GM19351 (cell line): ENCODE results near the gene DEFB131B.
"Not testable (repeated sequence)": the region's sequence is repeated elsewhere in the genome, so short reads cannot be mapped to it uniquely, and the experiment has no call there.

Experiments used
- ATAC-seq: cut with Tn5 transposase; IDR thresholded peaks from one replicate; pipeline ENCODE4 v1.9.1; 2021; ENCODE audit warnings: mild to moderate bottlenecking, moderate library complexity; ENCODE audit not compliant: unreplicated experiment

DEFB131B gene

GRCh38 chr11:71878059-71878458, at the start of gene DEFB131B:
Gene DEFB131B (plus strand): TSS chr11:71878453. CDS start chr11:71878453, 0 bp downstream.
- not testable (repeated sequence) for ATAC-seq

GRCh38 chr11:71829247-71829646, 49.0 kb upstream of the DEFB131B start:
- ATAC-seq: not testable (repeated sequence)

GRCh38 chr11:71829686-71830085, 48.6 kb upstream of the DEFB131B start:
- ATAC-seq: not testable (repeated sequence)

- ATAC-seq: not testable (repeated sequence)
Measured at GRCh38 chr11:71832811-71833210, 45.4 kb upstream of the DEFB131B start, which contains the start of gene DEFB108B. Gene DEFB108B (plus strand): TSS chr11:71833200. CDS start chr11:71833200, 0 bp downstream.

GRCh38 chr11:71842720-71843119, 35.5 kb upstream of the DEFB131B start:
- ATAC-seq: not testable (repeated sequence)

GRCh38 chr11:71843355-71843754, 34.9 kb upstream of the DEFB131B start:
- ATAC-seq: not testable (repeated sequence)

- no peak for ATAC-seq
Measured at GRCh38 chr11:71843858-71844257, 34.4 kb upstream of the DEFB131B start.

- not testable (repeated sequence) for ATAC-seq
Measured at GRCh38 chr11:71853895-71854294, 24.4 kb upstream of the DEFB131B start.

GRCh38 chr11:71855880-71856279, 22.4 kb upstream of the DEFB131B start:
- ATAC-seq: not testable (repeated sequence)

- not testable (repeated sequence) for ATAC-seq
Measured at GRCh38 chr11:71860835-71861234, 17.4 kb upstream of the DEFB131B start.

GRCh38 chr11:71863978-71864627, 14.2 kb upstream of the DEFB131B start:
- ATAC-seq: not testable (repeated sequence)

- not testable (repeated sequence) for ATAC-seq
Measured at GRCh38 chr11:71867209-71867608, 11.0 kb upstream of the DEFB131B start.

GRCh38 chr11:71869931-71870330, 8.3 kb upstream of the DEFB131B start:
- not testable (repeated sequence) for ATAC-seq

- not testable (repeated sequence) for ATAC-seq
Measured at GRCh38 chr11:71870661-71871060, 7.6 kb upstream of the DEFB131B start.

- ATAC-seq: not testable (repeated sequence)
Measured at GRCh38 chr11:71876262-71876661, 2.0 kb upstream of the DEFB131B start.

- ATAC-seq: not testable (repeated sequence)
Measured at GRCh38 chr11:71885806-71886205, 7.6 kb downstream of the DEFB131B start.

- ATAC-seq: not testable (repeated sequence)
Measured at GRCh38 chr11:71888335-71889010, 10.2 kb downstream of the DEFB131B start.

GRCh38 chr11:71889181-71889872, 11.1 kb downstream of the DEFB131B start:
- ATAC-seq: not testable (repeated sequence)

- ATAC-seq: no peak
Measured at GRCh38 chr11:71895961-71896360, 17.7 kb downstream of the DEFB131B start.

- not testable (repeated sequence) for ATAC-seq
Measured at GRCh38 chr11:71901137-71901536, 22.9 kb downstream of the DEFB131B start.

GRCh38 chr11:71908218-71908617, 30.0 kb downstream of the DEFB131B start:
- no peak for ATAC-seq
